Mammary epithelial cell (primary cell): ENCODE results near the gene VTN.

Experiments used
- CTCF ChIP-seq, 2 donors: IDR thresholded peaks in 1 of 2; conservative IDR thresholded peaks in 1 of 2; 2 replicates each; pipeline ENCODE4 v1.5.1; 2011 to 2012; ENCODE audit warnings: inconsistent platforms in 2 of 2, low read length in 2 of 2, mild to moderate bottlenecking in 2 of 2, control low read depth in 1 of 2, low read depth in 1 of 2; ENCODE audit not compliant: insufficient read depth in 1 of 2; ENCODE audit errors: extremely low read depth in 1 of 2
- EZH2 ChIP-seq: IDR thresholded peaks from 2 replicates; pipeline ENCODE4 v1.6.1; 2012; ENCODE audit warnings: low read length, inconsistent platforms, borderline replicate concordance

GRCh38 chr17:28406473-28406814, 36.3 kb upstream of the VTN start:
- TF ChIP-seq CTCF (conservative IDR thresholded peaks at IDR 0.05 in 1 of 2, IDR thresholded peaks at IDR 0.05 in 1 of 2; ENCODE audit: extremely low read depth in 1 of 2, insufficient read depth in 1 of 2, low read depth in 1 of 2, low read length in 2 of 2) (no peak), EZH2 (no peak)
